Small intestine (tissue), 7 donors: Measurements from ENCODE around the gene EIF3D. TPM values are rescaled to one million over a fixed set of nuclear protein-coding genes. Genes with fewer than 3 reads are reported as not detected.

Experiments
- DNase-seq, 2 donors: peaks; one replicate each; pipeline versions ENCODE4 v3.0.0 to v3.0.0-alpha.2; 2013
- FAIRE-seq: peaks from 2 replicates; lab custom pipeline; 2012; peaks lifted over from hg19 to GRCh38; lab: Jason Lieb, UNC
- H3K27ac ChIP-seq, 3 donors: one replicate each; pipeline ENCODE4 v1.5.1; 2013; ENCODE audit warnings: low read length in 2 of 3, mild to moderate bottlenecking in 2 of 3, control low read depth in 1 of 3, inconsistent platforms in 1 of 3, low read depth in 1 of 3, moderate library complexity in 1 of 3
- H3K27me3 ChIP-seq, 3 donors: one replicate each; pipeline ENCODE4 v1.6.1; 2013; ENCODE audit warnings: low read length in 3 of 3, inconsistent platforms in 1 of 3; ENCODE audit not compliant: control insufficient read depth in 3 of 3, insufficient read depth in 3 of 3
- H3K36me3 ChIP-seq, 3 donors: one replicate each; pipeline ENCODE4 v1.6.1; 2013; ENCODE audit warnings: low read length in 3 of 3, inconsistent platforms in 1 of 3, low read depth in 1 of 3, mild to moderate bottlenecking in 1 of 3, moderate library complexity in 1 of 3; ENCODE audit not compliant: control insufficient read depth in 3 of 3, insufficient read depth in 2 of 3
- H3K4me1 ChIP-seq, 3 donors: one replicate each; pipeline ENCODE4 v1.6.1; 2013; ENCODE audit warnings: low read length in 2 of 3, inconsistent platforms in 1 of 3, low read depth in 1 of 3, mild to moderate bottlenecking in 1 of 3, moderate library complexity in 1 of 3; ENCODE audit not compliant: control insufficient read depth in 3 of 3, insufficient read depth in 2 of 3
- H3K4me3 ChIP-seq, 3 donors: one replicate each; pipeline ENCODE4 v1.5.1; 2013; ENCODE audit warnings: low read length in 3 of 3, control low read depth in 1 of 3, inconsistent platforms in 1 of 3, low read depth in 1 of 3, mild to moderate bottlenecking in 1 of 3, moderate library complexity in 1 of 3
- H3K9me3 ChIP-seq, 2 donors: one replicate each; pipeline ENCODE4 v1.6.1; 2013; ENCODE audit warnings: low read depth in 1 of 2, low read length in 1 of 2; ENCODE audit not compliant: control insufficient read depth in 2 of 2, insufficient read depth in 1 of 2
- WGBS, 3 donors: extraction: QIAGEN DNeasy Blood & Tissue Kit; methylation state at CpG; one replicate each; pipeline ENCODE4 v1.1.7; 2013; 5-methylcytosine and 5-hydroxymethylcytosine counted together
- polyA plus RNA-seq, 4 donors: library from polyadenylated mRNA; stranded (reverse) in 3 of 4; unstranded in 1 of 4; fragments of 200-250 nt in 3 of 4; fragments of 120-200 nt in 1 of 4; gene quantifications; one replicate each; pipeline versions ENCODE4 v1.2.1 to v1.2.3, GENCODE V29; 2013
- donor health status: healthy with polysubstance abuse.
- donor health status: control.
- donor health status: control.
- donor health status: Bipolar disorder and iron deficiency.
- donor health status: healthy.

Gene EIF3D
- polyA plus RNA-seq, 4 donors: 169 to 215 (median 198) TPM

DNA sequence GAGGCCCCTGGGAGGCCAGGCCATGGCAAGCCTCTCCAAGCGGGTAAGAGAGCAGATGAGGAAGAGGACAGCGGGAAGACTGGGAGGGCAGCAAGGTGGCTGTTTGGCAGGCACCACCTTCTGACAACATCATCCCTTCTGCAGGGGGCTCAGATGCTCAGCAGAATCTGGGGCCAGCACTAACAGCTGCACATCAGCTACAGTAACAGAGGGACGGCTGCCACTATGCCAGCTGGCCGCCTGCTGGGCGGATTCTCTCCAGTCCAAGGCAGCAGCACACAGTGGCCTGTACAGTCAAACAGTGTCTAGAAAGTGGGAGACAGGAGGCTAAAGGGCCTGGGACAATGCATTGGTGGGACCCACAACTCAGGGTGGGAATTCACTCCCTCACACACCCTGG lies 36.9 kb downstream of the EIF3D start:
- Histone ChIP-seq H3K4me3 (no peak overlapping the region), H3K36me3 (peaks cover 0 to 72% (median 0%) of the 10 kb centered on the region in 3 donors), H3K27me3 (no peaks in the 10 kb centered on the region), H3K27ac (no peak overlapping the region), H3K9me3 (peaks cover 0 to 2% of the 10 kb centered on the region in 2 donors), H3K4me1 (no peaks in the 10 kb centered on the region)
- FAIRE-seq (no peak), DNase-seq (no peak)
- 79 to 96% (median 96%) methylated on average over 5 of the region's 5 CpGs for WGBS, 3 donors

GRCh38 chr22:36491155-36491554 lies 37.8 kb downstream of the EIF3D start:
- H3K4me1 ChIP-seq: no peaks in the 10 kb centered on the region
- H3K9me3 ChIP-seq: peaks cover 0 to 7% of the 10 kb centered on the region in 2 donors
- DNase-seq (no peak), FAIRE-seq (no peak)
- WGBS, 3 donors: 86 to 92% (median 91%) methylated on average over 7 of the region's 7 CpGs
- no peak overlapping the region for H3K27ac ChIP-seq
- H3K36me3 ChIP-seq: peaks cover 0 to 68% (median 0%) of the 10 kb centered on the region in 3 donors
- H3K27me3 ChIP-seq: no peaks in the 10 kb centered on the region
- no peak overlapping the region for H3K4me3 ChIP-seq

DNA sequence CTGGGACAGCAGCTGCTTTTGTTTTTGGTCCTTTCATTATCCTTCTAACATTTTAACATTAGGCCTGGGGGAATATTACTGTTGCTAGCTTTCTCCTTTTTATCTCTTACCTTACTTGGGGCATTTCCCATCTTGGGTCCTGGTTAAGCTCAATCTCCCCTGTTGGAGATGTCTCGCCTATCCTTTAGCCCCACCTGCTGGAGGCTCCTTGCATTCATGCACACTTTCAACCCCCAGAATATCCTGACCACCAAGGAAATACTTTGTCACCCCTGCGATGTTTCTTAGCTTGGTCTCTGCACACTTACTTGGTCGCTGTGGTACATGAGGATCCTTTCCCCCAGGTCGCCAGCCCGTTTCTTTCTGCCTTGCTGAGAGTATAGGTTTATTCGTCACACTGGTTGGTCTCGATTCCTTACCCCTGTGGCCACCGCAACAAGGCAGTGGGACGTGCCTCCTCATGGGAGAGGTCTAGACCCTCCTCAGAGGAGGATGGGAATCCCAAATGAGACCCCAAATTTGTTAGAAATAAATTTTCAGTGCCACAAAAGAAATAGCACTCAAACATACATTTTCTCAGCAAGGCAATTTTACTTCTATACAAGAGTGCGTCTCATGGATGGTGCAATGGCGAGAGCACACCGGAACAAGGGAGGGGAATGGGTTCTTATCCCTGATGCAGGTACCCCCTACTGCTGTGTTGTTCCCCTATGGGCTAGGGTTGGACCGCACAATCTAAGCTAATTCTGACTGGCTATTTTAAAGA lies 42.2 kb downstream of the EIF3D start:
- H3K27ac ChIP-seq: no peak overlapping the region
- peak; percentile 46 to 51 for DNase-seq
- H3K4me3 ChIP-seq: no peak overlapping the region
- H3K4me1 ChIP-seq: no peaks in the 10 kb centered on the region
- no peaks in the 10 kb centered on the region for H3K27me3 ChIP-seq
- peaks cover 0 to 39% (median 0%) of the 10 kb centered on the region in 3 donors for H3K36me3 ChIP-seq
- H3K9me3 ChIP-seq: peaks cover 0 to 9% of the 10 kb centered on the region in 2 donors
- FAIRE-seq: no peak
- 87 to 91% (median 91%) methylated on average over 13 of the region's 13 CpGs for WGBS, 3 donors

DNA sequence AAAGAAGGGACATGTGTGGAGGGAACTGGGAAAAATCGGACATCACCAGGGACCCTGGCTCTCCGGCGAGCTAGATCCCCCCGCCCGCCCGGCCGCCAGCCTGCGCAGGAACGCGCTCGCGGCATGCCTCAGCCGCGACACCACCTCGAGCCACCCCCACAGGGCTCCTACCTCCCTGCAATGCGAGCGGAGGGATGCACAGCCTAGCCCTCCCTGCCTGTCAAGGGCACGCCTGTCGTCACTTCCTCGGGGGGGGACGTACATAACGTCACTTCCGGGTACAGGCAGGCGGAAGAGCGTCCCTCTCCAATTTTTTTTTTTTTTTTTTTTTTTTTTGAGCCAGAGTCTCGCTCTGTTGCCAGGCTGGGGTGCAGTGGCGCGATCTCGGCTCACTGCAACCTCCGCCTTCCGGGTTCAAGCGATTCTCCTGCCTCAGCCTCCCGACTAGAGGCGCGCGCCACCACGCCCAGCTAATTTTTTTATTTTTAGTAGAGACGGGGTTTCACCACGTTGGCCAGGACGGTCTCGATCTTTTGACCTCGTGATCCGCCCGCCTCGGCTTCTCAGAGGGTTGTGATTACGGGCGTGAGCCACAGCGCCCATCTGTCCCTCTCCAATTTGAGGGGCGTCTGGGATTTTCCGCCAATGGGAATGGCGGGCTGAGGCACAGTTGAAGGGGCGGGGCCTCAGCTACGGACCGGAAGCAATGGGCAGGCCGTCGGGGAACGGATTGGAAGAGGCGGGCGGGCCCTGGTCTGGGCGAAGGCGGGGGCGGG lies 47.4 kb downstream of the EIF3D start, which contains the start of gene TXN2:
Gene TXN2 (minus strand): TSS at position 248 of the 776 bp plus-strand sequence. CDS start 803 bp downstream, outside the sequence.
- peak within 1 kb of the TSS; percentile 77 to 95 (median 83) for H3K4me3 ChIP-seq

DNA sequence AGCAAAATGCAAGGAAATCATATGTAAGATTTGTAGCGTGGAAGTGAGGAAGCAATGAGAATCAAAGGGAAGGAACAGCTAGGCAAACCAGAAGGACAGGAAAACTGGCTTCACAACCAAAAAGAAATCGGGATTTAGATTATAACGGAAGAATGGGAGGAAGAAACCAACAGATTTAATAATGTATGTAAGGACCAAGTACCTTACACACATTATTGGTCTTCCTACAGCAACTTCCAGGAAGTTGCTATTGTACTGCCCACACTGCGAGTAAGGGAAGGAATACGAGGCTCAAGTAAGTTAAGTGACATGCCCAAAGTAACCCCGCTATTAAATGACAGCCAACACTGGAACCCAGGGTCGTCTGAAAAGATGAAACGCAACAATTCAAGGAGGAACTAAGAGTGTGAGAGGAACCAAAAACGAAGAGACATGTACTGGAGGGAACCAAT lies 48.0 kb downstream of the EIF3D start:
- H3K4me3 ChIP-seq: peak overlapping the region; percentile 77 to 95 (median 83)
- no peak for FAIRE-seq
- WGBS, 3 donors: 5 to 10% (median 7%) methylated on average over 9 of the region's 9 CpGs
- H3K4me1 ChIP-seq: peaks cover 3 to 8% (median 7%) of the 10 kb centered on the region in 3 donors
- peaks cover 0 to 2% of the 10 kb centered on the region in 2 donors for H3K9me3 ChIP-seq
- H3K27me3 ChIP-seq: no peaks in the 10 kb centered on the region
- no peak for DNase-seq
- H3K27ac ChIP-seq: peak overlapping the region; percentile 96 to 99 (median 96)
- peaks cover 3 to 44% (median 7%) of the 10 kb centered on the region in 3 donors for H3K36me3 ChIP-seq

More for the DNA sequence above, 47.4 kb downstream of the EIF3D start, which contains the start of gene TXN2:
- peaks cover 3 to 8% (median 7%) of the 10 kb centered on the region in 3 donors for H3K4me1 ChIP-seq
- H3K27ac ChIP-seq: peak within 1 kb of the TSS; percentile 96 to 99 (median 96)
- DNase-seq (peak; percentile 95 to 98), FAIRE-seq (no peak)
- H3K36me3 ChIP-seq: peaks cover 3 to 39% (median 6%) of the 10 kb centered on the region in 3 donors
- 0 to 1% (median 0%) methylated on average over 58 to 62 of the region's 62 CpGs for WGBS, 3 donors
- H3K27me3 ChIP-seq: no peaks in the 10 kb centered on the region
- H3K9me3 ChIP-seq: peaks cover 0 to 3% of the 10 kb centered on the region in 2 donors

GRCh38 chr22:36478966-36479365 lies 50.0 kb downstream of the EIF3D start:
- Histone ChIP-seq H3K36me3 (peaks cover 12 to 64% (median 19%) of the 10 kb centered on the region in 3 donors), H3K9me3 (peaks cover 0 to 2% of the 10 kb centered on the region in 2 donors), H3K4me1 (peaks cover 3 to 8% (median 7%) of the 10 kb centered on the region in 3 donors), H3K27me3 (no peaks in the 10 kb centered on the region), H3K27ac (no peak overlapping the region), H3K4me3 (no peak overlapping the region)
- FAIRE-seq (no peak), DNase-seq (no peak)
- 95 to 96% (median 96%) methylated on average over 4 of the region's 4 CpGs for WGBS, 3 donors

GRCh38 chr22:36475341-36475740 lies 53.6 kb downstream of the EIF3D start:
- no peak for DNase-seq

DNA sequence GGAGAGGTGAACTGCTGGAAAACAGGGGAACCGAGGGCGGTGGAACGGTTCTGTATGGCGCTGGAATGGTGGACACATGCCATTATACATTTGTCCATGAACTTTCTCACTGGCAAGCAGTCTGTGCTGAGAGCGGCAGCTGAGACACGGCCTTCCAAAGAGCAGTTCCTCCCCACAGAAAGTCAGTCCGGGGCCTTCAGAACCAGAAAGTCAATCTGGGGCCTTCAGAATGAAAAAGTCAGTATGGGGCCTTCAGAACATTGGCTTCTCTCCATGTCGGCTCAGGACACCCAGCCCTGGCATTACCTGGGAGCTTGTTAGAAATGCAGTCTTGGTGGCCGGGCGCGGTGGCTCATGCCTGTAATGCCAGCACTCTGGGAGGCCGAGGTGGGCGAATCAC lies 56.3 kb downstream of the EIF3D start:
- Histone ChIP-seq H3K27ac (peak overlapping the region in 1 of 3 donors; percentile 25), H3K36me3 (peaks cover 21 to 93% (median 23%) of the 10 kb centered on the region in 3 donors), H3K27me3 (no peaks in the 10 kb centered on the region), H3K4me1 (peaks cover 0 to 4% (median 0%) of the 10 kb centered on the region in 3 donors), H3K9me3 (no peaks in the 10 kb centered on the region), H3K4me3 (no peak overlapping the region)
- FAIRE-seq (no peak), DNase-seq (no peak)
- 81 to 87% (median 83%) methylated on average over 13 of the region's 13 CpGs for WGBS, 3 donors

More at GRCh38 chr22:36475341-36475740, 53.6 kb downstream of the EIF3D start:
- no peaks in the 10 kb centered on the region for H3K27me3 ChIP-seq
- H3K4me3 ChIP-seq: no peak overlapping the region
- peaks cover 23 to 97% (median 29%) of the 10 kb centered on the region in 3 donors for H3K36me3 ChIP-seq
- peaks cover 0 to 4% (median 3%) of the 10 kb centered on the region in 3 donors for H3K4me1 ChIP-seq
- no peak overlapping the region for H3K27ac ChIP-seq
- H3K9me3 ChIP-seq: no peaks in the 10 kb centered on the region
- 95 to 97% (median 95%) methylated on average over 6 of the region's 6 CpGs for WGBS, 3 donors
- FAIRE-seq: no peak
